ENCODE data around the gene C3AR1.
A peak's percentile ranks its signal among the peaks of the same experiment; 100 is the strongest.
"Not testable (repeated sequence)": the region's sequence is repeated elsewhere in the genome, so short reads cannot be mapped to it uniquely, and the experiment has no call there.

C3AR1 gene

DNA sequence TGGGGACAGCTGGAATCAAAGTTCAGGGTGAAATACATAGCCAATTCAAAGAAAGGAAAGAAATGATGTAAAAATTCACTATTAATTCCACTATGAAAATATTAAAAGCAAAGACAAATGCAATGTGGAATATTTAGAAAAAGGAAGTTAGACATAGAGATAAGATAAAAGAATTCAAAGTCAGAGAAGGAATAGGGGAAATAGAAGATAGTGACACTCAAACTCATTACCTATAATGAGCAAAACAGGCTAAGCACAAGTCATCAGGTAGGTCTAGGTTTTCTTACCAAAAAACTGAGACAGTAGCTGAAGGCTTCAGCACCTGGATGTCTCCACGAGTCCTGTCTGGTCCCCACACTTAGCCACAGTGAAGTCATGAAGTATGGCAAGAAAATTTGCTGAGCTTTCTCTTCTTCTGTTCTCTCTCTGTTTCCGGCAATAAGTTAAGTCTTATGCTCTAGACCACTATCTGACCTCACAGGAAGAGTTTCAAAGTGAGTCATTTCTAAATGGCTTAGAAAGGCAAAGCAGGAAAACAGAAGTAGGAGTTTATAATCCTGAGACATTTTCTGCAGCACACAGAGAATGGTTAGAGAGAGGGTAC is at the start of gene C3AR1:
TSS of gene C3AR1 (minus strand) at position 369 of the 604 bp plus-strand sequence. CDS start 6,174 bp downstream, outside the sequence.
- DNase-seq (ENCODE audit: low spot score): peak; percentile 73

DNA sequence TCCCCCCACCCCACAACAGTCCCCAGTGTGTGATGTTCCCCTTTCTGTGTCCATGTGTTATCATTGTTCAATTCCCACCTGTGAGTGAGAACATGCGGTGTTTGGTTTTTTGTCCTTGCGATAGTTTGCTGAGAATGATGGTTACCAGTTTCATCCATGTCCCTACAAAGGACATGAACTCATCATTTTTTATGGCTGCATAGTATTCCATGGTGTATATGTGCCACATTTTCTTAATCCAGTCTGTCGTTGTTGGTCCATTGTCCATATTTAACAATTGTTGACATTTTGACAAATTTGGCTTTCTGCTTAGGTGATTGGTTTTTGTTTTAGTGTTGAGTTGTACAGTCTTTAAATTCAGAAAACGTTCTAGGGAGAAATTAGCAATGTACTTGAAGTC is 47.0 kb upstream of the C3AR1 start:
- DNase-seq (ENCODE audit: low spot score): not testable (repeated sequence)

DNA sequence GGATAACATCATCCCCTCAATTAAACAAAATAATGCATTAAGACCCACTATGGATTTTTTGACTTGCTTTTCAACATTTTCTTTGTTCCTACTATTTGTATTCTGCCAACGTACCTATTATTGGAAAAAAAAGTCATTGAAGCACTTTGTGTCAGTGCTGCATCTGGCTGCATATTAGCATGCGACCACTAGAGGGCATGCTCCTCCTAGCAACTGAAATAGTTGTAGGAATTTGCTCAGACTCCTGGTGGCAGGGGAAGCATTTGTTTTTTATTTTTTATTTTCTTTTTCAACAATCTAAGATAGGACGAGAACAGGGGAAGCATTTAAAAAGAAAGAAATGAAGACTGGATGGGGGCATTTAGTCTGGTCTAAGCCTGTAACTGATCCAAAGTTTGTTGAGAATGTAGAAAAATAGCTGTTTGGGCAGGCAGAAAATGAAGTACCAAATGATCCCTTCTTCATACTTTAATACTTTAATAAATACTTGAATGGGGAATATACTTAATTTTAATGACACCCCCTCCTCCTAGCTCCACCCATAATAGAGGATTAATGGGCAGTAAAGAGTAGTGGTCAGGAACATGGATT is 42.7 kb upstream of the C3AR1 start:
- DNase-seq (ENCODE audit: low spot score): peak; percentile 78

DNA sequence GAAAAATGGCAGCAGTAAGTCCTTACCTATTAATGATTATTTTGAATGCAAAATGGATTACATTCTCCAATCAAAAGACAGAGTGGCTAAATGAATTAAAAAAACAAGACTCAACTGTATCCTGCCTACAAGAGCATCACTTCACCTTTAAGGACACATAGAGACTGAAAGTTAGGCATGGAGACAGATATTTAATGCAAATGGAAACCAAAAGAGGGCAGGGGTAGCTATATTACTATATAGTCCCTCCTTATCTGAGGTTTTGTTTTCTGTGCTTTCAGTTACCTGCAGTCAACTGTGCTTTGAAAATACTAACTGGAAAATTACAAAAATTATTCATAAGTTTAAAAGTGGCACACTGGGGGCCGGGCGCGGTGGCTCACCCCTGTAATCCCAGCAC is 33.1 kb upstream of the C3AR1 start:
- no peak for DNase-seq (ENCODE audit: low spot score)

DNA sequence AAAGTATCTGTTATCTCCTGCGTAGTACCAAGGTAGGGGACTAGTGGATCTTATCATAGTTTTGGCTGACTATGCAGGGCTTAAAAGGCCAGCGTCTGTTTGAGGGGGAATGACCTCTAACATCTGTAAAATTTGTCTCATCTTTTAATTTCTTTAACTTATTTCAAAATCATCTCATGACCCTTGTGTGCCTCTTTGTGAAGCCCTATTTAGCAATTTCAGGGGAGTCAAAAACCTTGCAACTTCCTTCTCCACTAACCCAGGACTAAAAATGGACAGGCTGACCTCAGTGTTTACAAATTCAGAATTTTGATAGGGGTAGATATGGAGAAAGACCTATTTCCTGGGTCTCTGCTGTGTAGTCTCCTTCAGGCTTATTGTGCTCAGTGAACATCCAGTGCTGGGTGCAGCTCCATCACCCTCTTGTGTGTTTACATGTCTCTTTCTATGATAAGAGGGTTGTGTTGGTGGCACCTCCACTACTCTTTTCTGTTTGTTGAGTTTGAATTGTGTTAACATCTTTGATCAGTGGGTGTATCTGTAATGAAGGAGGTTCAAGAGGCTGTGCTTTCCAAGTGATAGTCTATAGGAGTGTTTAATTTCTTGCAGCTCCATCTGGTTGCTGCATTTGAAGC is 30.2 kb upstream of the C3AR1 start:
- no peak for DNase-seq (ENCODE audit: low spot score)

DNA sequence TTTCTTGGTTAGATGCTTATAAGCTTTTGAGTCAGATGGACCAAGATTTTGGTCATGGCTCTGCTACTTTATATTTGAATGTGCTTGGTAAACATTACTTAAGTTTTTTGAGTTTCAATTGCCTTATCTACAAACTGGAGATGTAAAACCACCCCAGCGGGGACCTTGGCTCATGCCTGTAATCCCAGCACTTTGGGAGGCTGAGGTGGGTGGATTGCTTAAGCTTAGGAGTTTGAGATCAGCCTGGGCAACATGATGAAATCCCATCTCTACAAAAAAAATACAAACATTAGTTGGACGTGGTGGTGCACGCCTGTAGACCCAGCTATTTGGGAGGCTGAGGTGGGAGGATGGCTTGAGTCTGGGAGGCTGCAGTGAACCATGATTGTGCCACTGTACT is 27.1 kb upstream of the C3AR1 start:
- no peak for DNase-seq (ENCODE audit: low spot score)

DNA sequence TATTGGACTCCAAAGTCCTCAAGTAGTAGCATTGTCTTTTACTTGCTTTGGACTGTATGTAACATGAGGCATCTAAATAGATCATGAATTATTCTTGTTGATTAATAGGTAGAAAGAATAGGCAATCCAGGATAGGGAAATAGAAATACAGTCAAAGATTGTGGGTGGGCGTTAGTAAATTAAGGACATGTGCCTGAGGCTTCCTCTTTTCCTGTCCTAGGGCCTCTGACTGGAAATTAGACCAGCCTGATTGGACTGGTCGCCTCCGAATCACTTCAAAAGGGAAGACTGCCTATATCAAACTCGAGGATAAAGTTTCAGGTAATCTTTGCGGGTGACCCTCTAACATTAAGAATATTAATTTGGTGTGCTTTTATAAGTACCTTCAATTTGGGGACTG is 23.6 kb upstream of the C3AR1 start:
- DNase-seq (ENCODE audit: low spot score): no peak

DNA sequence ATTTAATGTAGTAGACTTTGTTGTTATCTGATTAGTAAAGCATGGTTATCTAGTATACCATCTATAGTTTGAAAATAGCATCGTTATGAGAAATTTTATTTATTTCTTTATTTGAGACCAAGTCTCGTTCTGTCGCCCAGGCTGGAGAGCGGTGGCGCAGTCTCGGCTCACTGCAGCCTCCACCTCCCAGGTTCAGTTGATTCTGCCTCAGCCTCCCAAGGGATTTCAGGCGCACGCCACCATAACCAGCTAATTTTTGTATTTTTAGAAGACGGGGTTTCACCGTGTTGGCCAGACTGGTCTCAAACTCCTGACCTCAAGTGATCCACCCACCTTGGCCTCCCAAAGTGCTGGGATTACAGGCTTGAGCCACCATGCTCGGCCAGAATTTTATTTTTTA is 23.1 kb upstream of the C3AR1 start:
- DNase-seq (ENCODE audit: low spot score): not testable (repeated sequence)

DNA sequence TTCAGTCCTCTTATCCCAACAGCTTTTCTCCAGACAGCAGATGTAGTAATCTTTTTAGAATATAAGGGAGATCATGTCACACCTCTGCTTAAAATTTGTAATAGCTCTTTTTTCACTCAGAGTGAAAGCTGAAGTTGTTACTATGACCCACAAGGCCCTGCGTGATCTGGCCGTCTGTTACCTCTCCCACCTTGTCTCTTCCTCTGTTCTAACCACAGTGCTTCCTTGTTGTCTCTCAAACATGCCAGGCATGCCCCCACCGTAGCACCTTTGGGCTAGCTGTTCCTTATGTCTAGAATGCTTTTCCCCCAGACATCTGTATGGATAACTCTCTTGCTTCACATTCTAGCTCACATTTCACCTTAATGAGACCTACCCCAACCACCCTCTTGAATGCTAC is 22.4 kb upstream of the C3AR1 start:
- peak; percentile 58 for DNase-seq (ENCODE audit: low spot score)

DNA sequence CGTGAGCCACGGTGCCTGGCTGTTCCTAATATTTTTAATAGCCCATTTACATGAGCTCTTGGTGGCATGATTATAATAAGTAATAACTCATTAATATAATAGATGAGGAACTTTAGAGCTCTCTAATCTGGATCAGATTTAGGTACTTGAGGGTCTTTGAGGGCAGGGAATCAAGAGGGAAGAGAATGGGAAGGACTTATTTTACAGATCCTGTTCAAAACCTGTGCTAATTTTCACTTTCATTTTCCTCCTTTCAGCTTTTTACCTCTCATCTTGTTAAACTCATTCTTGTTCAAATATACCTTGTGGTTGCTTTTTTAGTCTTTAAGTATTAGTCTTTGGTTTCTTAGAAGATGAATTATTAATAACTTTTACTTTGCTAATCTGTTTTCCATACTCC is 21.5 kb upstream of the C3AR1 start:
- DNase-seq (ENCODE audit: low spot score): no peak

DNA sequence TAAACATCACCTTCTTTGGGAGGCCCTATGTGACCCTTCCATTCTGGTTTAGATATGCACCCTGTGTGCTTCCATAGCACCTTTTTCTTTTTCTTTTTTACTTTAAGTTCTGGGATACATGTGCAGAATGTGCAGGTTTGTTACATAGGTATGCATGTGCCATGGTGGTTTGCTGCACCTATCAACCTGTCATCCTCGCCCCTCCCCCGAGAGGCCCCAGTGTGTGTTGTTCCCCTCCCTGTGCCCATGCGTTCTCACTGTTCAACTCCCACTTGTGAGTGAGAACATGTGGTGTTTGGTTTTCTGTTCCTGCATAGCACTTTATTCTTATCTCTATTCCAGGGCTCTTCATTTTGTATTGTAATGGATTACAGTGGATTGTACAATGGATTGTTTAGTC is 18.2 kb upstream of the C3AR1 start:
- not testable (repeated sequence) for DNase-seq (ENCODE audit: low spot score)

DNA sequence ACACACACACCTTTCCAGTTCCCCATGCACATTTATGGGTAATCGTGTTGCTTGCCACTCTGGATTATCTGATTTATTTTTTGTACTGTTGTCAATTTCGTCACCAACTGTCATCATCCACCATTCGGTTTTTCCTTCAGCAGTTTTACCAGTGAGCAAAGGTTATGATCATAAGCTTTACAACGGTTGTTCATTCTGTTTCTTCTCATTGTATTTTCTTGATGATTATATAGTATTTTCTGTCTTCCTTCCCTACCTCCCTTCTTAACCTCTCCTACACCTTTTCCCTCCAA is 16.6 kb upstream of the C3AR1 start:
- DNase-seq (ENCODE audit: low spot score): no peak

DNA sequence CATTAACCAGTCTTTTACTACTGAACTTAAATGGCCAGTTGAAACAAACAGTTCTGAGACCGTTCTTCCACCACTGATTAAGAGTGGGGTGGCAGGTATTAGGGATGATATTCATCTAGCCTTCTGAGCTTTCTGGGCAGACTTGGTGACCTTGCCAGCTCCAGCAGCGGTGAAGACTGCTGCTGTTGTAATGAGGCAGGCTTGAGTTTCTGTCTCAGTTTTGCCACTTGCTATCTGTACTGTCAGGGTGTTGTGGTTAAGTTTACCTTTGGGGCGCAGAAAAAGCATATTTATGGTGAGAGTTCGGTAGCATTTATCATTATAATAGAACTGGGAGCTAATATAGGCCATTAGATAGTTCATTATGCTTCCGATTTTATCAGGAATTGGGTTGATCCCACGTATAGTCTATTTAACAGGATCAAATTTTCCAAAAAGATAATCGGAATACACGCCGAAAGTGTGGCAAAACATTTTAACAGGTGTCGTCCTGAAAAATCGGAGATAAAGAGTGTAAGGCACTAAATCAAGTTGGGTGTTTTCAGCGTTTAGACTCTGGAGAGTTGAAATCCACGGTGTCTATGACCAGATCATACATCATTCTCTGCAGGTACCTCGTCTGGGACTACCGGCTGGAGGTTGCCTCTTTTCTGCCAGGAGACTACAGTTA is 15.2 kb upstream of the C3AR1 start:
- DNase-seq (ENCODE audit: low spot score): peak; percentile 19

DNA sequence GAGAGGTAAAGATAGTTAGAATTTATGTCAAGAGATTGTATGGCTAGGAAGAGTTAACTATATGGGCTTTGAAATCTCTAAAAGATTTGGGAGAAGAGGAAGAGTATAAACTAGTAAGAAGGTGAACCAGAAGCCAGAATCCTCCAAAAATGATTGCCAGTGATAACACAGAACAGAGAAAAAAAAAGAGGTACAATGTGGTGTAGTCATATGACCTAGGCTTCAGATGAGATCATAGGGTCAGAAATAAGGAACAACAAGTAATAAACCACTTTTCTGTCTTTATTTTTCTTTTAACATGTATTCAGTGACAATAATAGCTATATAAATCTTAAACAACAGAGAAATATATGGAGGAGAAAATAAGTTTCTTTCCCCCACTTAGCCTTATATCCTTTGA is 14.0 kb upstream of the C3AR1 start:
- DNase-seq (ENCODE audit: low spot score): no peak

DNA sequence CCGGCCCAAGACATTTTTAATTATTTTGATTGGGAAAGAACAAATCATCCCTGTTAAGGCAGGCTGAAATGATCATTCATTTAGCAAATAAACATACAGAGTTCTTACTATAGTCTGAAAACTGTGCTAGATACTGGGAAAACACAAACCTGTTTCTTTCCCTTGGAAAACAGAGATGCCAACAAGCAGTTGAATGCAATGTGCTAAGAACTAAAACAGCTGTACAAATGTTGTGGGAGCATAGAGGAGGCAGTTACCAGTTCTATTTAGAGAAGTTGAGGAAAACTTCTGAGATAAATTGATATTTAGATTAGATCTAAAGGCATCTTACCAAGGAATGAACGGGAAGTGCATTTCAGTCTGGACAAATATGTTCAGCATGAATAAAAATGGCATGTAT is 12.8 kb upstream of the C3AR1 start:
- DNase-seq (ENCODE audit: low spot score): no peak

DNA sequence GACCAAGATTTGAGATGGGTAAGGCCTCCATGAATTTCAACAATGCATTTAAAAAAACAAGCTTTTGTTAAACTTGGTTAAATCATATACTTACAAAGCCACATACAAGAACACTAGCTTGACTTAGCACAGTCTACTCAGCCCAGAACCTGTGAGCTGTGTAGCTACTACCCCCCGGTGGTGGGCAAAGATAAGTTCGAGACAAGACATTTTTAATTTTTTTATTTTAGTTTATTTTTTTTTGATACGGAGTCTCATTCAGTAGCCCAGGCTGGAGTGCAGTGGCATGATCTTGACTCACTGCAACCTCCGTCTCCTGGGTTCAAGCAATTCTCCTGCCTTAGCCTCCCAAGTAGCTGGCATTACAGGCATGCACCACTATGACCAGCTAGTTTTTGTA is 12.2 kb upstream of the C3AR1 start:
- DNase-seq (ENCODE audit: low spot score): peak; percentile 58

DNA sequence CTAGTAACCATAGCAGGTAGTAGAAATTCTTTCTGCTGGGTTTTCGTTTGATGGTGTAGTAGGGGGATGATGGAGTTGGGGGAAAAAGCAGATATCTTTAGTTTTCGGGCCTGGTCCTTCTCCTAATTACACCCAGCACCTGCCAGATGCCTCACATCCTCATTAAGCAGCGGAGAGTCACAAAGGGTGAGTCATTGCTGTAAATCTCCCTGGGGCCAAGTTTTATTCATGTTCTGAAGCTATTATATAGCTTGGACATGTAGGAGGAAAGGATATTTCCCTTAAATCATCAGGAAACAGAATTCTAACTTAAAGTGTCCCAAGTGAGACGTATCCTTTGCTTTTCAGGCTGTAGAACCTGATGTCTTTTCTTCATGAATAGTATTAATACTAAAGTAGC is 11.0 kb upstream of the C3AR1 start:
- DNase-seq (ENCODE audit: low spot score): no peak

DNA sequence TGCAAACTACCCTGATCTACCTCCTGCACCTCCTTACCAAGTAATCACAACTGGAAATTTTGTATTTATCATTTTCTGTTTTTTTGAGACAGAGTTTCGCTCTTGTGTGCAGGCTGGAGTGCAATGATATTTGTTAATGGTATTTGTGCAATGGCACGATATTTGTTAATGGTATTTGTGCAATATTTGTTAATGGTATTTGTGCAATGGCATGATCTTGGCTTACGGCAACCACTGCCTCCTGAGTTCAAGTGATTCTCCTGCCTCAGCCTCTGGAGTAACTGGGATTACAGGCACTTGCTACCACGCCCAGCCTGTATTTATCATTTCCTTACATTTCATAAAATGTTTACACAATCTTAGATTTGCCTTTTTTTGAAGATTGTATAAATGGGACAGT is 10.2 kb upstream of the C3AR1 start:
- no peak for DNase-seq (ENCODE audit: low spot score)

DNA sequence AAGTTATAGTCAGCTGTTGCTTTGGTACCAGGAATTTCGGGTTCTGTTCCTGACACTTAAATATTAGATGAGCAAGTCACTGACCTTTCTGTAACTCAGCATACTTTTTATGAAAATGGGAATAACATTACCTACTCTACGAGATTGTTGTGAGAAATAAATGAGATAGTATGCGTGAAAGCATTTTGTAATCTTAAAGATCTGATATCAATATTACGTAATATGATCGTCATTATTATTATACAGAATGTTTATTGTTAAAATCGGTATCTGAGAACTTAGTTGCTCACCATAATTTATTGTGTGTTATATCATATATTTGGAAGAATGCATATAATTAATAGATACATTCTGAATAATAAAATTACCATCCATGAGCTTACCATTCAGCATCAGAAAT is 9.8 kb upstream of the C3AR1 start:
- no peak for DNase-seq (ENCODE audit: low spot score)

DNA sequence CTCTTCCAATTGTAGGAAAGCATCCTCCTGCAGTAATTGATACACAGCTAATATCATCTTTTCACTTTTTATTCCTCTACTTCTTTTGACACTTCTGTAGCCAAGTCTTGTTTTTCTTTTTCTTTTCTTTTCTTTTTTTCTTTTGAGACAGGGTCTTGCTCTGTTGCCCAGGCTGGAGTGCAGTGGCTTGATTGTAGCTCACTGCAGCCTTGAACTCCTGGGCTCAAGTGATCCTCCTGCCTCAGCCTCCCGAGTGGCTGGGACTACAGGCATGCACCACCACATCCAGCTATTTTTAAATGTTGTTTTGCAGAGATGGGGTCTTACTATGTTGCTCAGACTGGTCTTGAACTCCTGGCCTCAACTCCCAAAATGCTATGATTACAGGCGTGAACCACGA is 5.7 kb upstream of the C3AR1 start:
- DNase-seq (ENCODE audit: low spot score): not testable (repeated sequence)

DNA sequence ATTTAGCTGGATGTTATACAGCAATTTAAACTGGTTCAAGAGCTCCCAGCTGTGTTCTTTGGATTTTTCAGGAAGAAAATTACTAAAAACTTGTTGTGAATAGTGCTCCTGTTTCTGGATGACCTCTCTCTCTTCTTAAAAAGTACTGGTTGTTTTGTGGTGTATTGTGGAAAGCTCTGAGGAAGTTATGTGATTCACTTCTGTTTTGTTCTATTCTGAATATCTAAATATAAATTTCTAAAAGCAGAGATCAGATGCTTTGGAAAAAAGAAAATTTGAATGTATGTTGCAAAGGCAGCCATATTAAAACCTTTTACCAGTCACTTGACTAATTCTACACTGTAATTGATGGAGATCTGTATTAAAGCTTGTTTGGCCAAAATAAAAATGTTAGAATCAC is 3.4 kb upstream of the C3AR1 start:
- DNase-seq (ENCODE audit: low spot score): no peak

DNA sequence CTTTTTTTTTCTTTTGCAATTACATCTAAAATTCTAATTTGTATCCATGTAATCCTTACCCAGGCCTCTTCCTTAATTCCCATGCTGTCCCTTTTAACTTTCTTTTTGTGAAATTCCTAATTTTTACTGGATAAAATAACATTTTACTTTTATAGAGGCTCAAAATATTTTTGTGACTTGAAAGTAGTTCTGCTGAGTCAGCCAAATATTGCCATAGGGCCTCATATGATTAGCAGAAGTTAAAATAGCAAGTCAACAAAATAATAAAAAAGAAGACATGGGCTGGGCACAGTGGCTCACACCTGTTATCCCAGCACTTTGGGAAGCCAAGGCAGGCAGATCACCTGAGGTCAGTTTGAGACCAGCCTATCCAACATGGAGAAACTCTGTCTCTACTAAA is 2.0 kb downstream of the C3AR1 start:
- DNase-seq (ENCODE audit: low spot score): no peak

DNA sequence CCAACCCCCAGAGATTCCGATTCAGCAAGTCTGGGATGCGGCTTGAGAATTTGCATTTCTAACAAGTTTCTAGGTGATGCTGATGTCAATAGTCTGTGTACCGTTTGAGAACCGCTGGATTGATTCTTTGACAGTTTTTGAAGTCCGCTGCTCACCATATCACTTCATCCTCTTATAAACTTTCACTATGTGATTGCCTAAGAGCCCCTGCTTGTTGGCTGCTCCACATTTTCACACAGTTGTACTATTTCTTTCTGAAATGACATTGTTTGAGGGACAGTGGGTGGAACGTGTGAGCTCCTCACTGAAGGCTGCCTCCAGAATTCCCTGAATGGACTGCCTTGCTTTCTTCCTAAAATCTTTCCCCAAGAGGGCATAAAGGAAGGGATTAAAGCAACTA is 7.7 kb downstream of the C3AR1 start:
- DNase-seq (ENCODE audit: low spot score): no peak

DNA sequence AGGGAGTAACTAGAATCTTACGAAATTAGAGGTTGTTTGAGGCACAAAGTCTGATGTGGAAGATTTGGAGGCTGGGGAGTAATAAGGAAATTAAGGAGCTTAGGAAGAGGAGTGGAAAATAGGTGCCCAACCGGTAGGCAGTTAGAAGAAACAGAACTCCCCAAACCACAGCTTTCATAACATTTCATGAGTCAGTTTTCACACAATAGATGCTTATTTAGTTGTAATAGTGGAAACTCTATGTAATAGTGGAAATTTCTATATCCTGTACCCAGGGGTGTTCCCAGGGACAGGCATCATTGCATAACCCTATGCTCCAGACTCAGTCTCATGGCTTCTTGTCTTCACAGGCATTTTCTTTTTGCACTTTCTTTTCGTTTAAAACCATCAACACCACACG is 8.3 kb downstream of the C3AR1 start:
- DNase-seq (ENCODE audit: low spot score): no peak
